Neural cell (in vitro differentiated cells): ENCODE results near the gene SGSH.

Source experiments
- CTCF ChIP-seq: fragments of 450-650 bp; IDR thresholded peaks from 2 replicates; pipeline ENCODE4 v1.5.1; 2014; ENCODE audit warnings: antibody characterized with exemption, mild to moderate bottlenecking, moderate library complexity; ENCODE audit not compliant: poor library complexity, severe bottlenecking
- EP300 ChIP-seq: fragments of 450-650 bp; conservative IDR thresholded peaks from 2 replicates; pipeline ENCODE4 v1.6.1; 2014; ENCODE audit warnings: antibody characterized with exemption, mild to moderate bottlenecking, moderate library complexity; ENCODE audit not compliant: poor library complexity, severe bottlenecking
- EZH2 ChIP-seq: fragments of 200-600, 300-800 bp; shearing (Covaris generic), sonication (generic); IDR thresholded peaks from 2 replicates; pipeline ENCODE4 v1.6.1; 2014; ENCODE audit warnings: antibody characterized with exemption, low read length, borderline replicate concordance, mild to moderate bottlenecking; ENCODE audit not compliant: insufficient read depth, poor library complexity, severe bottlenecking
- POLR2AphosphoS5 ChIP-seq: IDR thresholded peaks from 2 replicates; pipeline ENCODE4 v1.6.1; 2012
- RAD21 ChIP-seq: fragments of 450-650 bp; conservative IDR thresholded peaks from 2 replicates; pipeline ENCODE4 v1.6.1; 2014; ENCODE audit warnings: antibody characterized with exemption, mild to moderate bottlenecking, moderate library complexity
- SMC3 ChIP-seq: fragments of 450-650 bp; conservative IDR thresholded peaks from 2 replicates; pipeline ENCODE4 v1.6.1; 2014; ENCODE audit warnings: antibody characterized with exemption, mild to moderate bottlenecking, moderate library complexity; ENCODE audit not compliant: poor library complexity
- TF ChIP-seq, protein P1 (sequence below): IDR thresholded peaks from 2 replicates; pipeline ENCODE4 v1.6.1; 2012; ENCODE audit warnings: borderline replicate concordance

GRCh38 chr17:80243526-80244433 is 23.6 kb upstream of the SGSH start:
- TF ChIP-seq CTCF (no peak), EZH2 (no peak), RAD21 (no peak), SMC3 (no peak), POLR2AphosphoS5 (no peak), EP300 (no peak)
- TF ChIP-seq, protein P1, sequence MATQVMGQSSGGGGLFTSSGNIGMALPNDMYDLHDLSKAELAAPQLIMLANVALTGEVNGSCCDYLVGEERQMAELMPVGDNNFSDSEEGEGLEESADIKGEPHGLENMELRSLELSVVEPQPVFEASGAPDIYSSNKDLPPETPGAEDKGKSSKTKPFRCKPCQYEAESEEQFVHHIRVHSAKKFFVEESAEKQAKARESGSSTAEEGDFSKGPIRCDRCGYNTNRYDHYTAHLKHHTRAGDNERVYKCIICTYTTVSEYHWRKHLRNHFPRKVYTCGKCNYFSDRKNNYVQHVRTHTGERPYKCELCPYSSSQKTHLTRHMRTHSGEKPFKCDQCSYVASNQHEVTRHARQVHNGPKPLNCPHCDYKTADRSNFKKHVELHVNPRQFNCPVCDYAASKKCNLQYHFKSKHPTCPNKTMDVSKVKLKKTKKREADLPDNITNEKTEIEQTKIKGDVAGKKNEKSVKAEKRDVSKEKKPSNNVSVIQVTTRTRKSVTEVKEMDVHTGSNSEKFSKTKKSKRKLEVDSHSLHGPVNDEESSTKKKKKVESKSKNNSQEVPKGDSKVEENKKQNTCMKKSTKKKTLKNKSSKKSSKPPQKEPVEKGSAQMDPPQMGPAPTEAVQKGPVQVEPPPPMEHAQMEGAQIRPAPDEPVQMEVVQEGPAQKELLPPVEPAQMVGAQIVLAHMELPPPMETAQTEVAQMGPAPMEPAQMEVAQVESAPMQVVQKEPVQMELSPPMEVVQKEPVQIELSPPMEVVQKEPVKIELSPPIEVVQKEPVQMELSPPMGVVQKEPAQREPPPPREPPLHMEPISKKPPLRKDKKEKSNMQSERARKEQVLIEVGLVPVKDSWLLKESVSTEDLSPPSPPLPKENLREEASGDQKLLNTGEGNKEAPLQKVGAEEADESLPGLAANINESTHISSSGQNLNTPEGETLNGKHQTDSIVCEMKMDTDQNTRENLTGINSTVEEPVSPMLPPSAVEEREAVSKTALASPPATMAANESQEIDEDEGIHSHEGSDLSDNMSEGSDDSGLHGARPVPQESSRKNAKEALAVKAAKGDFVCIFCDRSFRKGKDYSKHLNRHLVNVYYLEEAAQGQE = no peak
